Dendritic cell treated with granulocyte-macrophage colony-stimulating factor and Interleukin-4, amounts not matched to agents 40 ng/mL and 50 ng/mL, for 4 days (primary cell): Measurements from ENCODE around the gene ZFAND3.
"Not testable (repeated sequence)": the region's sequence is repeated elsewhere in the genome, so short reads cannot be mapped to it uniquely, and the experiment has no call there.

Experiments used
- H3K27ac Mint-ChIP-seq: one replicate; pipeline ENCODE4 v1.8.0; 2022; ENCODE audit warnings: mild to moderate bottlenecking, mixed read lengths
- H3K27me3 Mint-ChIP-seq: one replicate; pipeline ENCODE4 v1.8.0; 2022; ENCODE audit warnings: mild to moderate bottlenecking, mixed read lengths
- H3K36me3 Mint-ChIP-seq: one replicate; pipeline ENCODE4 v1.8.0; 2022; ENCODE audit warnings: low read depth, mixed read lengths
- H3K4me1 Mint-ChIP-seq: one replicate; pipeline ENCODE4 v1.8.0; 2022; ENCODE audit warnings: low read depth, mixed read lengths
- H3K4me3 Mint-ChIP-seq: one replicate; pipeline ENCODE4 v1.8.0; 2022; ENCODE audit warnings: mild to moderate bottlenecking, moderate library complexity, mixed read lengths
- H3K9me3 Mint-ChIP-seq: one replicate; pipeline ENCODE4 v1.8.0; 2022; ENCODE audit warnings: mixed read lengths
- intact Hi-C: fragments of 100-400 bp; cut with micrococcal nuclease; formaldehyde crosslinking; loops from one replicate; pipeline ENCODE4 v1.15.0; 2022

Gene ZFAND3

GRCh38 chr6:38117281-38117680, 297.8 kb downstream of the ZFAND3 start:
- peaks cover 60% of the 10 kb centered on the region for H3K36me3 Mint-ChIP-seq
- H3K4me3 Mint-ChIP-seq = no peak overlapping the region
- H3K27me3 Mint-ChIP-seq = no peaks in the 10 kb centered on the region
- no peaks in the 10 kb centered on the region for H3K4me1 Mint-ChIP-seq
- H3K27ac Mint-ChIP-seq = no peak overlapping the region
- intact Hi-C loops = no loop called here
- no peaks in the 10 kb centered on the region for H3K9me3 Mint-ChIP-seq

- Mint-ChIP-seq H3K4me1 (no peaks in the 10 kb centered on the region), H3K4me3 (no peak overlapping the region), H3K9me3 (no peaks in the 10 kb centered on the region), H3K36me3 (peaks cover 76% of the 10 kb centered on the region), H3K27me3 (no peaks in the 10 kb centered on the region), H3K27ac (no peak overlapping the region)
- intact Hi-C loops = no loop called here
These were observed 299.4 kb downstream of the ZFAND3 start for GRCh38 chr6:38118791-38119365.

DNA sequence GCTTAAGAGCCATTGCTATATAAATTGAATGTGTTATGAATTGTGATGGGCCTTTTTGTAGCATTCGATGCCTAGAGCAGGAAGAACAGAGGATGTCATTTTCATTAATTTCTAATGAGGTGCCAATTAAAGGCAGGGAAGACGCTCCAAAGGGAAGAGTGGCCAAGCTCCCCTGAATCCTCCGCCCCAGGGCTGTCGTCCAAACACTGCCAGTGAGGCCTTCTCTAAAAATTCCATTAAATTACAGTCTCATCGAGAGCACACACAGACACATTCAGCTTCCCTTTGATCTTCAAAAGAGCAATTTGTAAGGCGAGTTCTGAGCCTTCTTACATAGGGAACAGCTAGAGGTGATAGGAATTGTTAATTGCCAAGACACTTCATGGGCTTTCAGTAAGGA, 300.0 kb downstream of the ZFAND3 start:
- no peaks in the 10 kb centered on the region for H3K27me3 Mint-ChIP-seq
- H3K4me1 Mint-ChIP-seq = no peaks in the 10 kb centered on the region
- H3K27ac Mint-ChIP-seq = no peak overlapping the region
- H3K36me3 Mint-ChIP-seq = peaks cover 82% of the 10 kb centered on the region
- no peaks in the 10 kb centered on the region for H3K9me3 Mint-ChIP-seq
- intact Hi-C loops = no loop called here
- no peak overlapping the region for H3K4me3 Mint-ChIP-seq

GRCh38 chr6:38124224-38124926, 304.8 kb downstream of the ZFAND3 start:
- H3K4me1 Mint-ChIP-seq, H3K27ac Mint-ChIP-seq, intact Hi-C loops, H3K27me3 Mint-ChIP-seq, H3K9me3 Mint-ChIP-seq, H3K4me3 Mint-ChIP-seq: not testable (repeated sequence)
- H3K36me3 Mint-ChIP-seq = peaks cover 80% of the 10 kb centered on the region

GRCh38 chr6:38127284-38127683, 307.8 kb downstream of the ZFAND3 start:
- intact Hi-C loops = no loop called here
- H3K36me3 Mint-ChIP-seq = peaks cover 72% of the 10 kb centered on the region
- H3K27me3 Mint-ChIP-seq = no peaks in the 10 kb centered on the region
- no peak overlapping the region for H3K27ac Mint-ChIP-seq
- peaks cover 16% of the 10 kb centered on the region for H3K9me3 Mint-ChIP-seq
- H3K4me3 Mint-ChIP-seq = no peak overlapping the region
- peaks cover 17% of the 10 kb centered on the region for H3K4me1 Mint-ChIP-seq

DNA sequence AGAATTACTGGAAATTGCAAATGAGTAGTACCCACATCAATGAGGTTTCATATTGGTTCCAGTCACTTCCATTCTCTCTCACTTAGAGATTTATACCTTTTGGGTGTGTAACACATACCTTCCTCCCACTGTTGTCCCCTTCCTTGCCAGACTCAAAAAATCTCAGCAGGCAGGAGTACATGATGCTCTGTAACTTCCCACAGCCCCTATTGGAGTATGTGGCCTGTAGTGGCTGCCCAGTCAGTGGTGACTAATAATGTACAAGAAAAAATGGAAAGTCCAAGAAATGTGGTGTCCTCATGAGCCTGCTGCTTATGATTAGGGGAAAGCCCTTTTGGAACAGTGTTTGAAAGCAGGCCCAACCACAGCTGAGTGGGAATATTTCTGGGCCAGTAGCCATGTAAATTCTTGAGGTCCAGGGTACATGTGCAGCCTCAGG, 312.0 kb downstream of the ZFAND3 start:
- H3K4me1 Mint-ChIP-seq = peaks cover 17% of the 10 kb centered on the region
- H3K9me3 Mint-ChIP-seq = peaks cover 16% of the 10 kb centered on the region
- no peak overlapping the region for H3K4me3 Mint-ChIP-seq
- peaks cover 71% of the 10 kb centered on the region for H3K36me3 Mint-ChIP-seq
- H3K27me3 Mint-ChIP-seq = no peaks in the 10 kb centered on the region
- no peak overlapping the region for H3K27ac Mint-ChIP-seq
- intact Hi-C loops = no loop called here

- H3K4me3 Mint-ChIP-seq = no peak overlapping the region
These were observed 314.6 kb downstream of the ZFAND3 start for GRCh38 chr6:38133932-38134703.

DNA sequence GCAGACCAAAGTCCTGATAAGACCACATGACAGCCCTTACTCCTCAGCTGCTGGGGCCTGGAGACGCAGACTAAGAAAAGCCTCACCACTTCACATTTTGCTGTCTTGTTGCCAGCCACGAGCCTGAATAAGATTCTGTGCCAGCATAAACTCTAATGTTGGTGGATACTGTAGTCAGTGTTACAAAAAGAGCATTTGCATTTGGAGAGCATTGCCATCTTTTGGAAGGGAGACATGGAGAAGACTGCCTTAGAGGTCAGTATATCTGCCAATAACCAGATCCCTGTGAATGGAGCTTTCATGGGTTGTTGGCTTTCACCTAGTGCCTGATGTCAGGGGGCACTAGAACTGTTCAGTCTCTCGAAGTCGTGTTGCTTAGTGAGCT, 315.2 kb downstream of the ZFAND3 start:
- Mint-ChIP-seq H3K27ac (no peak overlapping the region), H3K36me3 (peaks cover 69% of the 10 kb centered on the region), H3K4me3 (no peak overlapping the region), H3K27me3 (no peaks in the 10 kb centered on the region), H3K9me3 (peaks cover 4% of the 10 kb centered on the region), H3K4me1 (peaks cover 21% of the 10 kb centered on the region)
- intact Hi-C loops = no loop called here

More at GRCh38 chr6:38133932-38134703, 314.6 kb downstream of the ZFAND3 start:
- H3K27me3 Mint-ChIP-seq = no peaks in the 10 kb centered on the region
- H3K36me3 Mint-ChIP-seq = peaks cover 69% of the 10 kb centered on the region
- intact Hi-C loops = no loop called here
- no peak overlapping the region for H3K27ac Mint-ChIP-seq
- peaks cover 17% of the 10 kb centered on the region for H3K4me1 Mint-ChIP-seq
- peaks cover 7% of the 10 kb centered on the region for H3K9me3 Mint-ChIP-seq

DNA sequence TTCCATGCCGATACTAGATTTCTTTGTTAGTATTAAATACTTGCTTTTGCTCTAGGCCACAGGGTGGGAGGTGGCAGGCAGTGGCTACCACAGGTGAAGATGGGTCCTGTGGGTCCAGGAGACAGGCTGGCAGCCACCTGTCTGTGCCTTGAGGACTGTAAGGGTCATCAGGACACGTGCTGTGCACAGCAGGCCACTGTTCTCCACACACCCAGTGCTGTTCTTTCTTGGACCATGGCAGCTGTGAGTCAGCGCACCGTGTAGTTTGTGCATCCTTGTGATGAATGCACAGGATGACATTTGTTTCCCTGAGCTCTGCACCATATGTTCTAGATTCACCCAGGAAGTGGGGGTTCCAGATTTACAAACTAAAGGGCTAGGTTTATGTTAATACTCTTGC, 317.0 kb downstream of the ZFAND3 start:
- H3K4me1 Mint-ChIP-seq = peaks cover 10% of the 10 kb centered on the region
- H3K27me3 Mint-ChIP-seq = no peaks in the 10 kb centered on the region

GRCh38 chr6:38137608-38138265, 318.2 kb downstream of the ZFAND3 start:
- intact Hi-C loops = no loop called here
- Mint-ChIP-seq H3K4me1 (peaks cover 10% of the 10 kb centered on the region), H3K36me3 (peaks cover 72% of the 10 kb centered on the region), H3K27ac (no peak overlapping the region), H3K27me3 (no peaks in the 10 kb centered on the region), H3K9me3 (no peaks in the 10 kb centered on the region), H3K4me3 (no peak overlapping the region)

More for the DNA sequence above, 317.0 kb downstream of the ZFAND3 start:
- peaks cover 71% of the 10 kb centered on the region for H3K36me3 Mint-ChIP-seq
- no peaks in the 10 kb centered on the region for H3K9me3 Mint-ChIP-seq
- intact Hi-C loops = no loop called here
- no peak overlapping the region for H3K4me3 Mint-ChIP-seq
- H3K27ac Mint-ChIP-seq = no peak overlapping the region

GRCh38 chr6:38138374-38138773, 318.8 kb downstream of the ZFAND3 start:
- Mint-ChIP-seq H3K27ac (no peak overlapping the region), H3K9me3 (no peaks in the 10 kb centered on the region), H3K4me3 (no peak overlapping the region), H3K36me3 (peaks cover 72% of the 10 kb centered on the region), H3K4me1 (peaks cover 10% of the 10 kb centered on the region), H3K27me3 (no peaks in the 10 kb centered on the region)
- intact Hi-C loops = no loop called here

GRCh38 chr6:38141085-38141484, 321.6 kb downstream of the ZFAND3 start:
- no peak overlapping the region for H3K4me3 Mint-ChIP-seq
- peaks cover 16% of the 10 kb centered on the region for H3K4me1 Mint-ChIP-seq
- intact Hi-C loops = no loop called here
- H3K9me3 Mint-ChIP-seq = no peaks in the 10 kb centered on the region
- no peak overlapping the region for H3K27ac Mint-ChIP-seq
- H3K36me3 Mint-ChIP-seq = peaks cover 65% of the 10 kb centered on the region
- H3K27me3 Mint-ChIP-seq = no peaks in the 10 kb centered on the region

- H3K36me3 Mint-ChIP-seq = peaks cover 71% of the 10 kb centered on the region
- intact Hi-C loops = no loop called here
- no peaks in the 10 kb centered on the region for H3K9me3 Mint-ChIP-seq
- no peak overlapping the region for H3K27ac Mint-ChIP-seq
- peaks cover 22% of the 10 kb centered on the region for H3K4me1 Mint-ChIP-seq
- H3K4me3 Mint-ChIP-seq = no peak overlapping the region
- H3K27me3 Mint-ChIP-seq = no peaks in the 10 kb centered on the region
These were observed 322.2 kb downstream of the ZFAND3 start for GRCh38 chr6:38141716-38142115.
